OCI-M1 (cell line): Measurements from ENCODE around the gene ZNF282.

Source experiments
- DNase-seq: peaks from one replicate; lab custom pipeline; 2025; lab: John Stamatoyannopoulos, UW

ZNF282 gene

GRCh38 chr7:149195180-149196150 lies at the start of gene ZNF282:
Gene ZNF282 (plus strand): TSS chr7:149195546. CDS start chr7:149195590, 44 bp downstream.
- peak; percentile 87 for DNase-seq

DNA sequence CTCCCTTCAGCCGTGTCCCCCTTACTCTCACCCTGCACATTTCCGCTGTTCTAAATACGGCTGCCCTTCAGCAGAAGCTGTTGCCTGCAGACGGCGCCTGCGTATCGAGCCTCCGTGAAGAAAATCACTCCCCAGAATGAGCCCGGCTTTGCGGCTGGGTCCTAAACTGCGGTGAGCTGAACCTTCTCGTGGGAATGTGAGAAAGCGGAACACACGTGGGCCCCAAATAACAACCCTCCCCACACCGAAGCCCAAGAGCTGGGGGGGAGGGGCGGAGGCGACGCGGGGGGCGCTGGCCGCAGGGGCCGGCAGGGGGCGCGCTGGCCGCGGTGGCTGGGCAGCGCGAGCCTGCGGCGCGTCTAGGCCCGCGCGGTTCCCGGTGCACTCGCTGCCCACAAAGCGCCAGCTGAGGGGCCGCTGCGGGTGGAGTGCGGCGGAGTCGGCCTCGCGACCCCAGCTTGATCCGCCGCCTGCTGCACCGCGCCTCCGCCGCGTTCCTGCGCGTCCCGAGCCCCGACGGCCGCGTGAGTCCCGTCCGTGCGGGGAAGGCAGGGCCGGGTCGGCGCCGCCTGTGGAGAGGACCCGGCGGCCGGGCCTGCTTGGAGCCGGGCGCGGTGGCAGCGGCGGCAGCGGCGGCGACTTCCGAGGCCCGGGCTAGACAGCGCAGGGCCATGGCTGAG lies 48.1 kb upstream of the ZNF282 start, which contains the start of gene ZNF398:
ZNF398 (plus strand) TSS at position 382 of the 680 bp plus-strand sequence; CDS start at position 672, 290 bp downstream.
- DNase-seq: peak; percentile 83

DNA sequence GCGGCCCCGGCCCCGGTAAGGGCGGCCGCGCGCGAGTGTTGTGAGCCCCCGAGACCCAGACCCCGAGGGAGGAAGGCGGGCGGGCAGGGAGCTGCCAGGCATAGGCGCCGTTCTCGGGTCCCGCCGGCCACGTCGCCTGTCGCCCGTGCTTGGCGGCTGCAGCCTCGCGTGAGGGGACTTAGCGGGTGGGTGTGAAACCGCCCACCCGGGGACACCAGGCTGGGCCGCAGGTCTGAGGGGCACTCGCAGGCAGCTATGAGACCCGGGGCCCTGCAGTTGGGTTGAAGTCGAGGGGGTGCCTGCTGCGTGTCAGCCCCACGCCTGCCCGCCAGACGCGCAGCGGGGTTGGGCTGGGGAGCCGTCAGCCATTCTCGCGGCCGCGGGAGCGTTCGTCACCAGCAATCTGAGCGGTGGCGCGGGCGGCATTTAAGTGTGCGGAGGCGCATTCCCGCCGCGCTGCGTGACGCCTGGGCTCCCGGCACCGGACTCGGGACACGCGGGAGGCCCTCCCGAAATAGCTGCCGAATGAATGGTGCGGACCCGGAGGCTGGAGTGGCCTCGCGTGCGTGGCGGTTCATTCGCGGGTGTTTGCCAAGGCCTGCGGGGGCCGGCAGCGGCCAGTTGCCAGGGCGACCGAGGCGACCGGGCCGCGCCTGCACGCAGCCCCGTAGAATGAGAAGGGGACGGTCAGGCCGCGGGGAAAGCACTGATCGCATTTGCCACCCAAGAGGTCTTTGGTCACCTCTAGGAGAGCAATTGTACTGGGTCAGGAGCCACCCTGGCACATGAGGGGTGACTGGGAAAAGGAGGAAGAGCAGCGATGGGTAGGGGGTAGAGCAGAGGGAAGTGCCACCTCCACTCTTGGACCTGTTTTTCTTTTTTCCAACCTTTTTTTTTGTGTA lies 47.3 kb upstream of the ZNF282 start:
- peak; percentile 51 for DNase-seq

DNA sequence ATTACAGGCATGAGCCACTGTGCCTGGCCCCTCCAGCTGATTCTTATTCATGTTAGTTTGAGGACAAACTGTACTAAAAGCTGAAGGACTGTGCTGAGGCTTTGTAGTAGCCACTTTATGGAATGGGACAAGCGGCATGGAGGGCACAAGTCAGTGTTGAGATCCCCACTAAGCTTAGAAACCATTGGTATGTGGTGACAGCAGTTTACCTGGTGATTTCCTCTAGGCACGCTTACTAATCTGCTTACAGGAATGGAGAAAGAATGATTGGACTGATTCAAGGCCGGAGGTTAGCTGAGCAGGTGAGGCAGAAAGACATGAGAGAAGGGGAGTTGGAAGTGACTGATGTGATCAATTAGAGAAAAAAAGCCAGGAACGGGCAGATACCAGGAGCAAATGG lies 44.4 kb upstream of the ZNF282 start:
- no peak for DNase-seq

- no peak for DNase-seq
Observed at GRCh38 chr7:149153346-149153745, 42.0 kb upstream of the ZNF282 start.

- no peak for DNase-seq
Observed at GRCh38 chr7:149154056-149154455, 41.3 kb upstream of the ZNF282 start.

DNA sequence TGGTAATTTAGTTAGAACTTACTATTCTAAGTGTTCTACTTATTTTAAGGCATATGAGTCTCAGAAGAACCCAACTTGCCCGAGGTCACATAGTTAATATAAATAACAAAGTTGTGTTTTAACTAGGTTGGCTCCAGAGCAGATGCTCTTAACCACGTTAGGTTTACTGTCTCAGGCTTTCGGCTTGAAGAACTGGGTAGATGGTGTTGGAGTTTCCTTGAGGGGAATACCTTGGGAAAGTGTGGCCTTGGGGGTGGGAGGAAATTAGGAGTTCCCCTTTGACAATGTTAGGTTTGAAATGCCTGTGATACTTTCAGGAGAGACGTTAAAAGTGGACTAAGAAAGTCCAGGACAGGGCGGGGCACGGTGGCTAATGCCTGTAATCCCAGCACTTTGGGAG lies 38.4 kb upstream of the ZNF282 start:
- no peak for DNase-seq

- no peak for DNase-seq
Observed at GRCh38 chr7:149161241-149161848, 34.0 kb upstream of the ZNF282 start.

GRCh38 chr7:149166142-149166541 lies 29.2 kb upstream of the ZNF282 start:
- DNase-seq: no peak

DNA sequence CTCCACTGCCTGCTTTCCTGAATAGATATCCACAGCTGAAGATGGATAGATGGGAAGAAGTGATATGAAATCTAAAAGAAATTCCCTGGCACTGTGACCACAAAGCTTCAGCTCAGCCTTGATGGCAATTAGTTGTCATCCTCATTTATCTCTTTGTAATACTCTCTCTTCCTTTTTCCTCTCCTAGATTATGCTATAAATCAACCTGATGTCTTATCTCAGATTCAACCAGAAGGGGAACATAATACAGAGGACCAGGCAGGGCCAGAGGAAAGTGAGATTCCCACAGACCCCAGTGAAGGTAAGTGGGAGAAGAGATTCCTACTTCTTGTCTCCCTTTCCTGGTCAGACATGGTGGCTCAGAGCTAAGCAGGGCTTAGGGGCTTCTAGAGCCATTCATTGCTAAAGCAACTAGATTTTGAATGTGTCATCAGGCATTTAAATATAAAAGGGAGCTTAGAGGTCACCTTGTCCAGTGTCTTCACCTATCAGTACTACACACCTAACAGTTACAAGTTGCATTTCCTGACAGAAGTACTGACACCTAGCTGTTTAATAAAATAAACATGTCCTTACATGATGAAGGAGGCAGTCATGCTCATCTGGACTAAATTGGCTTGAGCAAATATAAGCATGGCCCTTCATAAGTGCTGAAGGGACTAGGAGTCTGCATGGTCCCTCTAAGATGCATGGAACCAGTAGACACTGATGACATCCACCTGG lies 28.6 kb upstream of the ZNF282 start:
- no peak for DNase-seq

- no peak for DNase-seq
Observed at GRCh38 chr7:149171892-149172533, 23.3 kb upstream of the ZNF282 start.

DNA sequence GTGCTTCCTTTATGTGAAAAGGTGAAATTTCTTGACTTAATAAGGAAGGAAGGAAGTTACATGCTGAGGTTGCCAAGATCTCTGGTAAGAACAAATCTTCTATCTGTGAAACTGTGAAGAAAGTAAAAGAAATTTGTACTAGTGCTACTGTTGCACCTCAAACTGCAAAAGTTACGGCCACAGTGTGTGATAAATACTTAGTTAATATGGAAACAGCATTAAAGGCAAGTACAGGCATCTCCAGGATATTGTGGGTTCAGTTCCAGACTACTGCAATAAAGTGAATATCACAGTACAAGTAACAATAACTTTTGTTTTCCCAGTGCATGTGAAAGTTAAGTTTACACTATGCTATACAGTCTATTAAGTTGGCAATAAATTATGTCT lies 22.8 kb upstream of the ZNF282 start:
- no peak for DNase-seq

DNA sequence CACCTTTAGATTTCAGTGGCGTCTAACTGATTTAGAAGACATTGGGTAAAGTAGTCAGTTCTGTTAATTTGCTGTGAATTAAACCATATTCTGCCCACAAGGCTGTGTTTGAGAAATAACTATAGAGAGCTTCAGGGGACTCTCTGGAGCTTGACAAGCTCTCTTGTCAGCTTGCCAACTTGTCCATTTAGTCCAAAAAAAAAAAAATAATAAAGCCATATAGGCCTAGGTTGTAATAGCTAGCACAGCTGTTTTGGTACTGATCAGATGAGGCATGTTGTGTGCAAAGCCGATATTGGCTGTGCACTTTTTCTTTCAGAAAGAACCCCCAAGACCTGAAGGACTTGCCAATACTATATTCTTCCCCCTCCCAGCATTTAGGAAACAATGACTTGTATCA lies 20.2 kb upstream of the ZNF282 start:
- DNase-seq: no peak

- no peak for DNase-seq
Observed at GRCh38 chr7:149179241-149179640, 16.1 kb upstream of the ZNF282 start.

DNA sequence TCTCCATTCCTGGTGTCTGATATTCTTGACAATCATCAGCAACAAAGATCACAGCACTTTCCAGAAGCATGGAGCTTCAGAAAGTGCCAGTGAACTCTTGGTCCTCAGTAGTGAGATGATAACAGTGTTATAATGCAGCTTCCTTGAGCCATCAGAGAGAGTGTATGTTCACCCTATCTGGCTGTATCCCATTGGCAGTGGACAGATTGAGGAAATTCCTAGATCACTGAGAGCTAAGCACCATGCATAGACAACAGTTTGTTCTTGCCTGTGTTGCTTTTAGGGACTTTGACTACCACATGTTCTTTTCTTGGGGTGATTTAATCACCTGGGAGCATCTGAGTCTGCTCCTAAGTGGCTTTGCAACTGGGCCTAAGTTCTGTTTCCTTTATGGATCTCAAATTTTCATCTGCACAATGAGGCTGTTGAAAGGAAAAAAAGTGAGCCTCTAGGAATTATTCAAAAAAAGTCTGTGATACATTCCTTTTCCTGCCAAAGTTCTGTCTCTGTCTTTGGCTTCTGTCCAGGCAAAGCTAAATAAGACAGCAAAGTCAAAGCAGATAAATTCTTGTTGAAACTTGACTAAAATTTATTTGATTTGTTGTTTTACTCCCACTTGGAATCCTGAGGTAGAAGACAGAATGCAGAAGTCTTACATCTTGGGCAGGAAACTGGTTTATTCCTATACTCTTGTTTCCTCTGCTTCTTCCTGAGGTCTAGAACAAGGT lies 14.5 kb upstream of the ZNF282 start:
- no peak for DNase-seq

DNA sequence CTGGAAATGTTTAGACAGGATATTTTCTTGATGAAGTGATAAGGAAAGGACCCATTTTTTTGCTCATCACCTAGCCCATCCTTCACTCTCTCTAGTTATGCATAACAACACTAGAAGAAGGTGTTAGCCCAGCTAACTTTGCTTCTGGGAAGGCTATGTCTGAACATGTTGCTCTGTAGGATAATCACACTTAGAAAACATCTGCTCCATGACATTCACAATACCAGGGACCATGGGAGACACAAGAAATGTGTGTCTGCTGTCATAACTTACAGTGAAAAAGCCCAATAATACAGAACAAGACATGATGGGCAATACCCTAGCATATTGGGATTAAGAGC lies 13.9 kb upstream of the ZNF282 start:
- DNase-seq: no peak

DNA sequence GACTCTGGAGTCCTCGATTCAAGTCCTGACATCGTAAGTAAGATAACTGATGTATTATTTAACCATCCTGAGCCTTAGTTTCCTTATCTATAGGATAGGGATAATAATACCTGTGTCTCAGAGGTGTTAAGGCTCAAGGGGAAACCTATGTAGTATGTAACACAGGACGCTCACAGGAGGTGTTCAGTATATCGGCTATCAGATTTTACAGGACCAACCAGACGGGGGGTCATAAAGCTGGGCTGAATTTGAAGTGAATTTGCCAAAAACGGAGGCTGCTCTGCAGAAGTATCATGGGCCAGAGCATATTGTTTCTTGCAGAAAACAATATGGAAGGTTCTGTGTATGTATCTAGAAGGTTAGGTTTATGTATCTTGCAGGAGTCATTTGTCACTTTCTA lies 11.1 kb upstream of the ZNF282 start:
- DNase-seq: no peak

DNA sequence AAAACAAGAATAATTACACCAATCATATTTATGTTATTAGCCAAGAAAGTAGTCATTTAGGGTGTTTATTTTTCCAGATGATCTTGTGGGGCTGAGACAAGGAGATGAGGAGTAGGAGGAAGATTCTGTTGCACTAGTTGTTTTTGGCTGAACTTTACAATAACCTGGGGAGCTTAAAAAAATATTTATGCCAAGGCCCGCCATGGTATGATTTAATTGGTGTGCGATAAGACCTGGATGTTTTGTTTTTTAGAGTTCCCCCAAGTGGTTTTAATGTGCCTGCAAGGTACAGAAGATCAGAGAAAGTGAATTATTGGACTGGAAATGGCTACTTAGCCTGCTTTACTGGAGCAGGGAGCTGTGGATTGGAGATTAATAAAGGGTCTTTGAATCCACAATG lies 7.1 kb upstream of the ZNF282 start:
- DNase-seq: no peak

GRCh38 chr7:149188637-149189259 lies 6.6 kb upstream of the ZNF282 start:
- no peak for DNase-seq
